PC-3 (cell line): Measurements from ENCODE around the gene CNIH3. TPM values are rescaled to one million over a fixed set of nuclear protein-coding genes. Genes with fewer than 3 reads are reported as not detected.

ENCODE experiments used
- ATAC-seq: fragments of 200-7000 bp; cut with Tn5 transposase; 2 replicates; pipeline ENCODE4 v1.9.1; 2020; ENCODE audit warnings: mild to moderate bottlenecking, moderate library complexity
- BruUV-seq: library from RNA; stranded (reverse); fragments of 400-500 nt; replicated peaks from 2 replicates; lab custom pipeline; 2021; lab: Mats Ljungman, UMichigan
- CTCF ChIA-PET: fragments of 300-600 bp; sonication (Branson Sonifier 250); formaldehyde crosslinking; loops from one replicate; lab custom pipeline; 2022; ENCODE audit warnings: antibody characterized with exemption; lab: Charles Lee
- POLR2A ChIA-PET: fragments of 300-600 bp; sonication (Branson Sonifier 250); formaldehyde crosslinking; loops from one replicate; lab custom pipeline; 2022; ENCODE audit warnings: antibody characterized with exemption; ENCODE audit not compliant: unreplicated experiment; lab: Charles Lee
- DNase-seq: peaks from one replicate; pipeline ENCODE4 v3.0.0-alpha.2; 2015
- H2AFZ ChIP-seq: fragments of 300-600 bp; sonication (generic); 2 replicates; pipeline ENCODE4 v1.6.0; 2016; ENCODE audit warnings: antibody characterized with exemption, low read length
- H3F3A ChIP-seq: fragments of 300-600 bp; sonication (generic); one replicate; pipeline ENCODE4 v1.6.0; 2017; ENCODE audit warnings: antibody characterized with exemption, low read length, control low read depth, mild to moderate bottlenecking; ENCODE audit not compliant: unreplicated experiment
- H3K27ac ChIP-seq: fragments of 300-600 bp; sonication (generic); 2 replicates; pipeline ENCODE4 v1.5.1; 2016; ENCODE audit warnings: mild to moderate bottlenecking, low read length
- H3K27me3 ChIP-seq: fragments of 300-600 bp; sonication (generic); 2 replicates; pipeline ENCODE4 v1.6.1; 2016; ENCODE audit warnings: low read length, mixed read lengths
- H3K36me3 ChIP-seq: fragments of 300-600 bp; sonication (generic); 2 replicates; pipeline ENCODE4 v1.6.1; 2016; ENCODE audit warnings: low read depth, mixed run types, low read length, mixed read lengths
- H3K4me1 ChIP-seq: fragments of 300-600 bp; sonication (generic); 2 replicates; pipeline ENCODE4 v1.5.1; 2016; ENCODE audit warnings: low read length; ENCODE audit not compliant: insufficient read depth
- H3K4me2 ChIP-seq: fragments of 300-600 bp; sonication (generic); 2 replicates; pipeline ENCODE4 v1.6.0; 2016; ENCODE audit warnings: low read length
- H3K4me3 ChIP-seq: fragments of 300-600 bp; sonication (generic); 2 replicates; pipeline ENCODE4 v1.5.1; 2016; ENCODE audit warnings: mild to moderate bottlenecking, low read length, mixed read lengths
- H3K79me2 ChIP-seq: fragments of 300-600 bp; sonication (generic); 2 replicates; pipeline ENCODE4 v1.6.1; 2017; ENCODE audit warnings: low read length, mixed read lengths
- H3K9ac ChIP-seq: fragments of 300-600 bp; sonication (generic); 2 replicates; pipeline ENCODE4 v1.6.0; 2016; ENCODE audit warnings: mild to moderate bottlenecking, low read length
- H3K9me2 ChIP-seq: fragments of 300-600 bp; sonication (generic); replicated peaks from 2 replicates; pipeline ENCODE4 v1.6.1; 2016; ENCODE audit warnings: mixed run types, low read length, mixed read lengths
- H3K9me3 ChIP-seq: fragments of 300-600 bp; sonication (generic); 2 replicates; pipeline ENCODE4 v1.6.1; 2016; ENCODE audit warnings: low read length, mixed read lengths
- H4K20me1 ChIP-seq: fragments of 300-600 bp; sonication (generic); 2 replicates; pipeline ENCODE4 v1.6.1; 2016; ENCODE audit warnings: low read length, mixed read lengths
- CTCF ChIP-seq: fragments of 300-600 bp; sonication (generic); conservative IDR thresholded peaks from 2 replicates; pipeline ENCODE4 v1.5.1; 2017; ENCODE audit warnings: antibody characterized with exemption, low read depth, mild to moderate bottlenecking, low read length
- EZH2 ChIP-seq: fragments of 300-600 bp; sonication (generic); IDR thresholded peaks from one replicate; pipeline ENCODE4 v1.6.1; 2017; ENCODE audit warnings: antibody characterized with exemption, mild to moderate bottlenecking, low read length; ENCODE audit not compliant: unreplicated experiment
- EZH2phosphoT487 ChIP-seq: fragments of 300-600 bp; sonication (generic); IDR thresholded peaks from 2 replicates; pipeline ENCODE4 v1.6.1; 2018; ENCODE audit warnings: mild to moderate bottlenecking, antibody characterized with exemption, low read length, borderline replicate concordance
- intact Hi-C: fragments of 100-400 bp; cut with micrococcal nuclease; formaldehyde crosslinking; loops from 2 replicates; pipeline ENCODE4 v1.9.0; 2023
- total RNA-seq: library from RNA; depleted of rRNA; stranded (reverse); fragments of >200 nt; gene quantifications from 2 replicates; pipeline ENCODE4 v1.2.3, GENCODE V29; 2014

Gene CNIH3
- total RNA-seq, 1 experiment from 2014 or later = 7.4 TPM

- Histone ChIP-seq H3K36me3 (no peaks in the 10 kb centered on the region), H3K27me3 (peaks cover 23% of the 10 kb centered on the region), H3K9me2 (no peaks in the 10 kb centered on the region), H2AFZ (no peak overlapping the region), H3F3A (no peaks in the 10 kb centered on the region), H3K4me3 (no peak overlapping the region), H3K4me1 (0 out of 2 replicates have a peak, but pooled peaks cover 4% of the 10 kb centered on the region), H3K4me2 (no peak overlapping the region), H3K9me3 (no peaks in the 10 kb centered on the region), H3K9ac (no peak overlapping the region), H3K27ac (no peak overlapping the region), H3K79me2 (no peaks in the 10 kb centered on the region), H4K20me1 (no peaks in the 10 kb centered on the region)
- intact Hi-C loops = no loop called here
- DNase-seq = no peak
- ChIA-PET POLR2A (interaction anchor here (0.7 kb wide), 1 partner anchor 679 kb away, joined by 4 read pairs; no protein-coding TSS in a partner anchor), CTCF (no interaction called here)
- BruUV-seq = no TSS peak
- TF ChIP-seq CTCF (no peak), EZH2phosphoT487 (no peak), EZH2 (no peak)
- ATAC-seq = no peak
These were observed 150.9 kb downstream of the CNIH3 start for GRCh38 chr1:224767031-224767430.

GRCh38 chr1:224767676-224768075 lies 151.6 kb downstream of the CNIH3 start:
- no peak overlapping the region for H3K4me2 ChIP-seq
- DNase-seq (no peak), ATAC-seq (no peak)
- no peak overlapping the region for H3K4me3 ChIP-seq
- no peaks in the 10 kb centered on the region for H4K20me1 ChIP-seq
- BruUV-seq = no TSS peak
- TF ChIP-seq CTCF = no peak
- no peak for TF ChIP-seq EZH2
- TF ChIP-seq EZH2phosphoT487 = no peak
- no peaks in the 10 kb centered on the region for H3K9me2 ChIP-seq
- H3K27me3 ChIP-seq = peaks cover 23% of the 10 kb centered on the region
- no peaks in the 10 kb centered on the region for H3K9me3 ChIP-seq
- H3K27ac ChIP-seq = no peak overlapping the region
- no peak overlapping the region for H2AFZ ChIP-seq
- no peaks in the 10 kb centered on the region for H3F3A ChIP-seq
- H3K79me2 ChIP-seq = no peaks in the 10 kb centered on the region
- POLR2A ChIA-PET = interaction anchor here (0.7 kb wide), 1 partner anchor 679 kb away, joined by 4 read pairs; no protein-coding TSS in a partner anchor
- intact Hi-C loops = no loop called here
- 0 out of 2 replicates have a peak, but pooled peaks cover 4% of the 10 kb centered on the region for H3K4me1 ChIP-seq
- H3K9ac ChIP-seq = no peak overlapping the region
- CTCF ChIA-PET = interaction anchor here (0.6 kb wide), 1 partner anchor 134 kb away, joined by 3 read pairs; no protein-coding TSS in a partner anchor
- H3K36me3 ChIP-seq = no peaks in the 10 kb centered on the region

GRCh38 chr1:224768971-224769370 lies 152.9 kb downstream of the CNIH3 start:
- H3K4me1 ChIP-seq = 0 out of 2 replicates have a peak, but pooled peaks cover 4% of the 10 kb centered on the region
- H4K20me1 ChIP-seq = no peaks in the 10 kb centered on the region
- no peaks in the 10 kb centered on the region for H3K36me3 ChIP-seq
- H3K9me3 ChIP-seq = no peaks in the 10 kb centered on the region
- POLR2A ChIA-PET = no interaction called here
- BruUV-seq = no TSS peak
- no peaks in the 10 kb centered on the region for H3F3A ChIP-seq
- intact Hi-C loops = no loop called here
- no peaks in the 10 kb centered on the region for H3K9me2 ChIP-seq
- H3K27ac ChIP-seq = no peak overlapping the region
- H3K27me3 ChIP-seq = peaks cover 23% of the 10 kb centered on the region
- no peak for TF ChIP-seq CTCF
- no peak for TF ChIP-seq EZH2
- TF ChIP-seq EZH2phosphoT487 = no peak
- ATAC-seq (no peak), DNase-seq (no peak)
- H3K4me3 ChIP-seq = no peak overlapping the region
- CTCF ChIA-PET = interaction anchor here (0.6 kb wide), 1 partner anchor 312 kb away, joined by 6 read pairs; no protein-coding TSS in a partner anchor
- H3K9ac ChIP-seq = no peak overlapping the region
- H3K79me2 ChIP-seq = no peaks in the 10 kb centered on the region
- no peak overlapping the region for H3K4me2 ChIP-seq
- no peak overlapping the region for H2AFZ ChIP-seq
